RWPE2 (cell line): ENCODE measurements around the gene AQP9.

Experiments
- ATAC-seq: fragments of 200-7000 bp; cut with Tn5 transposase; 3 replicates; pipeline ENCODE4 v1.9.1; 2021; ENCODE audit warnings: low read depth
- DNase-seq: peaks from one replicate; pipeline ENCODE4 v3.0.0-alpha.2; 2020; ENCODE audit warnings: low spot score
- H3K27ac ChIP-seq: fragments of 450-650 bp; 2 replicates; pipeline ENCODE4 v1.5.1; 2017; ENCODE audit warnings: mild to moderate bottlenecking; ENCODE audit not compliant: poor library complexity, severe bottlenecking
- H3K27me3 ChIP-seq: fragments of 250-450 bp; sonication (Bioruptor Pico); 2 replicates; pipeline ENCODE4 v1.5.1; 2021; ENCODE audit warnings: mild to moderate bottlenecking, moderate library complexity; ENCODE audit not compliant: insufficient read depth, poor library complexity, severe bottlenecking
- H3K36me3 ChIP-seq: fragments of 250-450 bp; sonication (Bioruptor Pico); 2 replicates; pipeline ENCODE4 v1.5.1; 2020; ENCODE audit warnings: low read depth, mild to moderate bottlenecking, moderate library complexity
- H3K4me1 ChIP-seq: fragments of 250-450 bp; sonication (Bioruptor Pico); 2 replicates; pipeline ENCODE4 v1.5.1; 2021; ENCODE audit warnings: mild to moderate bottlenecking, moderate library complexity; ENCODE audit not compliant: insufficient read depth, poor library complexity, severe bottlenecking
- H3K4me3 ChIP-seq: fragments of 250-450 bp; sonication (Bioruptor Pico); 2 replicates; pipeline ENCODE4 v1.5.1; 2021; ENCODE audit warnings: mild to moderate bottlenecking, moderate library complexity; ENCODE audit not compliant: severe bottlenecking
- H3K9me3 ChIP-seq: fragments of 250-450 bp; sonication (Bioruptor Pico); 2 replicates; pipeline ENCODE4 v1.5.1; 2021; ENCODE audit warnings: mild to moderate bottlenecking, moderate library complexity; ENCODE audit not compliant: severe bottlenecking
- CTCF ChIP-seq: fragments of 450-650 bp; IDR thresholded peaks from one replicate; pipeline ENCODE4 v1.5.1; 2017; ENCODE audit warnings: mild to moderate bottlenecking, moderate library complexity; ENCODE audit not compliant: poor library complexity, severe bottlenecking

AQP9 gene

DNA sequence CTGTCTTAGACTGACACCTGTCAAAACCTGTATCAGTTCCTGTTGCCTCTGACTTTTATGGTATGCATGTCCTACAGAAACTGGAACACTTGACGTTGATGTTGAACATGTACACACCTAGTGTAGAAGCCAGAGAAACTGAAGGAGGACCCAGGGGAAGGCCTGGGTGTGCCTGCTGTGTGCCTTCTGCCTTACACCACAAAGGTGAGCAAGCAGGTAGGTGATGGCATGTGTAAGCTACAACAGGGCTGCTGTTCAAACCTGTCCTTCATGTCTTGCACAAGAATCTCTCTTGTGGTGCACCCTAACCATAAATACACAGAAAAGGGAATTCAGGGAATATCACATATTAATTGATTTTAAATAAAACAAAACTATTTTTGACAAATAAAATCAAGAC, 13.6 kb upstream of the AQP9 start:
- no peak overlapping the region for H3K27ac ChIP-seq
- no peaks in the 10 kb centered on the region for H3K27me3 ChIP-seq
- no peak overlapping the region for H3K4me3 ChIP-seq
- no peaks in the 10 kb centered on the region for H3K9me3 ChIP-seq
- ATAC-seq = no peak
- no peaks in the 10 kb centered on the region for H3K36me3 ChIP-seq
- no peak for DNase-seq
- no peak for TF ChIP-seq CTCF
- no peaks in the 10 kb centered on the region for H3K4me1 ChIP-seq

DNA sequence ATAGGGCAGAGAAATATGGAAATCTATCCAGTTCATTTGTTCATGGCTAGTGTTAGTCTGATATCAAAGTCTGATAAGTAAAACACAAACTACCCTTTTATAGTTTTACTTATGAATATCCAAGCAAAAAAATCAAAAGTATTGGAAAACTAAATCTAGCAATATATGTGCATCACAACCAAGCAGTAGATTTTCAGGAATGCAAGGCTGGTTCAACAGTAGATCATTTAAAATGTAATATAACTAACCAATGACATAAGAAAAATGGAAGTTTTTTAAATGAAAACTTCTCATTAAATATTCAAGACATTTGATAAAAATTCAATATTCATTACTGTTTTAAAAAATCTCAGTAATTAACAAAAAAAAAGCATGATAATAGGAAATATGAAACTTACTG, 12.8 kb upstream of the AQP9 start:
- no peak for DNase-seq
- Histone ChIP-seq H3K36me3 (no peaks in the 10 kb centered on the region), H3K27ac (no peak overlapping the region), H3K4me1 (no peaks in the 10 kb centered on the region), H3K9me3 (no peaks in the 10 kb centered on the region), H3K4me3 (no peak overlapping the region), H3K27me3 (no peaks in the 10 kb centered on the region)
- no peak for ATAC-seq
- no peak for TF ChIP-seq CTCF

GRCh38 chr15:58134886-58135285, 3.3 kb upstream of the AQP9 start:
- no peaks in the 10 kb centered on the region for H3K36me3 ChIP-seq
- H3K27me3 ChIP-seq = peaks cover 3% of the 10 kb centered on the region
- no peak for DNase-seq
- H3K9me3 ChIP-seq = no peaks in the 10 kb centered on the region
- H3K4me1 ChIP-seq = no peaks in the 10 kb centered on the region
- H3K27ac ChIP-seq = no peak overlapping the region
- no peak overlapping the region for H3K4me3 ChIP-seq
- no peak for ATAC-seq
- TF ChIP-seq CTCF = no peak

DNA sequence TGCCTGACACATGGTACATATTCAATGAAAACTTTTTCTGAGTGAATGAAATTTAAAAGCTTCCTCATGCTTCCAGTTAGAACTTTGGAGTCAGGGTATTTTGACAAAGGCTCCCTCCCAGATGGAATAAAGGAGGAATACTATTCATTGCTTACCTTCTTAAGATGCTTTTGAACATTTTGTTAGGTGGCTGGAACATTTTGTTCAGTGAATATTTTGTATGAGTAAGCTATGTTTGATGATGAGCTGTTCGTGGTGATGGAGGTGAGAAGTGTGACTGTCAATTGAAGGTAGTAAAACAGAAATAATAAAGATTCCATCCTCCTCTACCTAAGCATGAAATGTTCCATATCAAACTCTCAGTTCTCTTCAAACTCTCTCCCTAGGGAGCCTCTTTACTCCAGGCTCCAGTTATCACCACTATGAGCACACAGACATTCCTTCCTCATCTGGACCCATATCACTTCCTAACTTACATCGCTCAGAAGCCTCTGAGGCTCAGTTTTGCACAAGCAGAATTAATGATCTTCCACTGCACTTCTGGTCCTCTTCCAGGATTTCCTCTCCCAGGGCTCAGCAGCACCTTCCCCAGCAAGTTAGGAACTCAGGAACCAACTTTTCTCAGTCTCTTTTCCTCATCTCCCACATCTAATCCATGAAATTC, 2.5 kb upstream of the AQP9 start:
- H3K27ac ChIP-seq = no peak overlapping the region
- no peaks in the 10 kb centered on the region for H3K36me3 ChIP-seq
- no peaks in the 10 kb centered on the region for H3K4me1 ChIP-seq
- peaks cover 3% of the 10 kb centered on the region for H3K27me3 ChIP-seq
- H3K9me3 ChIP-seq = no peaks in the 10 kb centered on the region
- no peak overlapping the region for H3K4me3 ChIP-seq
- no peak for TF ChIP-seq CTCF
- DNase-seq = no peak
- ATAC-seq = no peak

GRCh38 chr15:58136731-58137130, 1.4 kb upstream of the AQP9 start:
- H3K4me1 ChIP-seq = no peaks in the 10 kb centered on the region
- DNase-seq (no peak), ATAC-seq (peak; percentile 66)
- no peaks in the 10 kb centered on the region for H3K9me3 ChIP-seq
- TF ChIP-seq CTCF = no peak
- no peak overlapping the region for H3K4me3 ChIP-seq
- no peaks in the 10 kb centered on the region for H3K36me3 ChIP-seq
- H3K27ac ChIP-seq = no peak overlapping the region
- peaks cover 3% of the 10 kb centered on the region for H3K27me3 ChIP-seq
